HepG2 (cell line): ENCODE results near the gene NUDT1. TPM values are rescaled to one million over a fixed set of nuclear protein-coding genes. Genes with fewer than 3 reads are reported as not detected.

ENCODE experiments used
- ATAC-seq: fragments of 200-7000 bp; cut with Tn5 transposase; 3 replicates; pipeline ENCODE4 v1.9.1; 2020; ENCODE audit warnings: mild to moderate bottlenecking, moderate library complexity
- BruUV-seq: library from RNA; stranded (reverse); fragments of 400-500 nt; replicated peaks from 2 replicates; lab custom pipeline; 2021; lab: Mats Ljungman, UMichigan
- CTCF ChIA-PET: fragments of 300-600 bp; formaldehyde crosslinking; extraction: SDS; loops from one replicate; lab custom pipeline; 2021; ENCODE audit warnings: low total read pairs, inconsistent platforms, low intra/inter-chr PET ratio; lab: Yijun Ruan, JAX
- POLR2A ChIA-PET: fragments of 350-600 bp; sonication (Branson Sonifier 250); formaldehyde crosslinking; loops from one replicate; lab custom pipeline; 2020; ENCODE audit warnings: antibody characterized with exemption, inconsistent platforms; lab: Yijun Ruan, JAX
- DNase-seq: peaks from one replicate; pipeline ENCODE4 v3.0.0-alpha.2; 2015; ENCODE audit warnings: low spot score
- FAIRE-seq: peaks from 3 replicates; lab custom pipeline; 2011; peaks lifted over from hg19 to GRCh38; lab: Jason Lieb, UNC
- H2AFZ ChIP-seq: one replicate; pipeline ENCODE4 v1.6.1; 2011; ENCODE audit warnings: low read length, inconsistent platforms
- H3K27ac ChIP-seq: fragments of 300-600 bp; 3 replicates; pipeline ENCODE4 v1.8.0; 2011; ENCODE audit warnings: mixed run types, mild to moderate bottlenecking, mixed read lengths, low read length, inconsistent platforms; ENCODE audit not compliant: insufficient read depth; ENCODE audit errors: extremely low read length
- H3K27me3 ChIP-seq, 2 experiments: fragments of 200-600 bp in 1 of 2; 2 replicates in 1 of 2; 3 replicates in 1 of 2; pipeline versions ENCODE4 v1.6.0 to v1.8.0; 2011; ENCODE audit warnings: low read length in 2 of 2, mild to moderate bottlenecking in 2 of 2, moderate library complexity in 2 of 2, inconsistent platforms in 1 of 2; ENCODE audit not compliant: insufficient read depth in 2 of 2, control insufficient read depth in 1 of 2
- H3K36me3 ChIP-seq, 2 experiments: fragments of 200-600 bp in 1 of 2; replicated peaks in 1 of 2; 2 replicates in 1 of 2; 3 replicates in 1 of 2; pipeline versions ENCODE4 v1.5.1 to v1.8.0; 2011; ENCODE audit warnings: low read length in 2 of 2, inconsistent platforms in 1 of 2; ENCODE audit not compliant: insufficient read depth in 2 of 2, control insufficient read depth in 1 of 2
- H3K4me1 ChIP-seq: 2 replicates; pipeline ENCODE4 v1.5.1; 2012; ENCODE audit warnings: low read length, inconsistent platforms; ENCODE audit not compliant: insufficient read depth
- H3K4me2 ChIP-seq: 2 replicates; pipeline ENCODE4 v1.6.0; 2011; ENCODE audit warnings: low read depth, low read length, inconsistent platforms
- H3K4me3 ChIP-seq, 3 experiments: fragments of 200-600 bp in 1 of 3; sonication (generic), shearing (Covaris generic) in 1 of 3; replicated peaks in 1 of 3; 2 replicates each; pipeline ENCODE4 v1.5.1; 2011 to 2016; ENCODE audit warnings: low read length in 3 of 3, inconsistent platforms in 2 of 3, low read depth in 2 of 3, mild to moderate bottlenecking in 2 of 3, control low read depth in 1 of 3, mixed read lengths in 1 of 3; ENCODE audit not compliant: insufficient read depth in 1 of 3
- H3K79me2 ChIP-seq: one replicate; pipeline ENCODE4 v1.6.1; 2011; ENCODE audit warnings: low read length, inconsistent platforms; ENCODE audit not compliant: insufficient read depth
- H3K9ac ChIP-seq: 2 replicates; pipeline ENCODE4 v1.6.0; 2011; ENCODE audit warnings: mild to moderate bottlenecking, low read depth, low read length, inconsistent platforms; ENCODE audit not compliant: insufficient read depth
- H3K9me3 ChIP-seq: 2 replicates; pipeline ENCODE4 v1.5.1; 2012; ENCODE audit warnings: mild to moderate bottlenecking, low read length
- H4K20me1 ChIP-seq: 2 replicates; pipeline ENCODE4 v1.6.0; 2011; ENCODE audit warnings: inconsistent platforms, mild to moderate bottlenecking, low read length, moderate library complexity; ENCODE audit not compliant: insufficient read depth
- AGO2 ChIP-seq: fragments of 200-400 bp; formaldehyde crosslinking; optimal IDR thresholded peaks from 2 replicates; pipeline ENCODE3; 2017; ENCODE audit warnings: mild to moderate bottlenecking, low read depth, low read length, moderate library complexity
- ATF7 ChIP-seq, 2 experiments: fragments of 450-650 bp in 1 of 2; sonication (generic) in 1 of 2; formaldehyde crosslinking in 1 of 2; IDR thresholded peaks; 2 replicates each; pipeline versions ENCODE4 v1.4.0 to v1.6.1; 2016 to 2020; ENCODE audit warnings: antibody characterized with exemption in 1 of 2, mild to moderate bottlenecking in 1 of 2, missing genetic modification reagents in 1 of 2
- BRCA1 ChIP-seq: sonication (generic); formaldehyde crosslinking; IDR thresholded peaks from 2 replicates; pipeline ENCODE4 v1.4.0; 2020; ENCODE audit warnings: missing genetic modification reagents
- GATA4 ChIP-seq: sonication (generic); IDR thresholded peaks from 2 replicates; pipeline ENCODE4 v1.6.1; 2016; ENCODE audit warnings: antibody characterized with exemption, low read depth, borderline replicate concordance
- MLXIP ChIP-seq: sonication (generic); formaldehyde crosslinking; IDR thresholded peaks from 2 replicates; pipeline ENCODE4 v1.9.0; 2021; ENCODE audit warnings: missing genetic modification reagents, borderline replicate concordance
- NFKB2 ChIP-seq: sonication (generic); formaldehyde crosslinking; IDR thresholded peaks from 2 replicates; pipeline ENCODE4 v1.4.0; 2020; ENCODE audit warnings: missing genetic modification reagents, borderline replicate concordance
- SRSF1 ChIP-seq: fragments of 200-400 bp; formaldehyde crosslinking; optimal IDR thresholded peaks from 2 replicates; pipeline ENCODE3; 2017; ENCODE audit warnings: mild to moderate bottlenecking, low read depth, low read length, moderate library complexity
- USF2 ChIP-seq, 2 experiments: sonication (generic) in 1 of 2; formaldehyde crosslinking in 1 of 2; IDR thresholded peaks; 2 replicates each; pipeline versions ENCODE4 v1.5.1 to v1.6.1; 2011 to 2020; ENCODE audit warnings: borderline replicate concordance in 1 of 2, low read depth in 1 of 2, low read length in 1 of 2, mild to moderate bottlenecking in 1 of 2, missing genetic modification reagents in 1 of 2, moderate library complexity in 1 of 2
- ZMAT3 ChIP-seq: sonication (generic); formaldehyde crosslinking; conservative IDR thresholded peaks from 2 replicates; pipeline ENCODE4 v1.7.0; 2021; ENCODE audit warnings: missing genetic modification reagents
- ZNF891 ChIP-seq: sonication (generic); formaldehyde crosslinking; IDR thresholded peaks from 2 replicates; pipeline ENCODE4 v1.5.0; 2020; ENCODE audit warnings: mild to moderate bottlenecking, missing genetic modification reagents
- WGBS: methylation state at CpG from one replicate; pipeline ENCODE4 v1.1.6; 2017; ENCODE audit warnings: low lambda C conversion rate; 5-methylcytosine and 5-hydroxymethylcytosine counted together
- in situ Hi-C: cut with HindIII; loops from 2 replicates; pipeline ENCODE4 v1.10.0; 2017; ENCODE audit warnings: low pct_unique_long_range_greater_than_20kb; ENCODE audit not compliant: extremely low pct_ligation_motif_present
- intact Hi-C: fragments of 100-400 bp; cut with micrococcal nuclease; formaldehyde crosslinking; loops from one replicate; pipeline ENCODE4 v1.10.0; 2022; ENCODE audit not compliant: unreplicated experiment
- polyA plus RNA-seq, 8 experiments: library from polyadenylated mRNA; depleted of rRNA in 3 of 8; stranded (reverse) in 7 of 8; unstranded in 1 of 8; fragments of >200 nt; fragmentation: Illumina TruSeq in 4 of 8; extraction: Trizol in 4 of 8; gene quantifications; 2 replicates each; pipeline versions ENCODE4 v1.2.1 to v1.2.3, GENCODE V29; 2011 to 2016; ENCODE audit warnings: low read depth in 4 of 8, missing spikeins in 1 of 8, mixed read lengths in 1 of 8; ENCODE audit not compliant: insufficient read depth in 1 of 8
- total RNA-seq, 5 experiments: library from RNA; depleted of rRNA; stranded (reverse); fragments of >200 nt; fragmentation: Illumina TruSeq; extraction: Trizol; gene quantifications; 2 replicates each; pipeline ENCODE4 v1.2.3, GENCODE V29; 2016; ENCODE audit warnings: low read depth in 1 of 5

NUDT1 gene
- total and polyA plus RNA-seq, 2 of the 13 experiments (the other 11 are each of a cell fraction or from before 2014, with no cell fraction given), result 9.1 to 26.8 TPM

DNA sequence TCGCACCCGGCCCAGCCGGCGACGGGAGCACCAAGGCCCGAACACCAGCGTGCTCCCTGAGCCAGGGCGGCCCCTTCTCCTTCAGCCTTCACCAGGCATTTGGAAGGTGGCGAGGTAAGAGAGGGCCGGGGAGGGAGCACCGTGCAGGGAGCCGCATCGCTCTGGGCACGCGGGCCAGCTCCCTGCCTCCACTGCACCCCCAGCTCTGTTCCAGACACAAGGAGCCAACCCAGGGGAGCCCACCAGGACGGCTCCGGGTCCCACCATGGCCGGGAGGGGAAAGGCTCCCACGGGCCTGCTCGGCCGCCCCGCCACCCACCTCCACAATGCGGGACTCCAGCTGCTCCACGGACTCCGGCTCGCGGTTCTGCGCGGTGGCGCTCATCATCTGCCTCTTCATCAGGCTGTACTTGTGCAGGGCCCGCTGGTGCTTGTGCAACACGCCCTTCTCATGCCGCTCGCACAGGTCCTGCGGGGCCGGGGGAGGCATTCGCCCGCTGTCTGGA is 15.1 kb downstream of the NUDT1 start:
- ChIA-PET CTCF (no interaction called here), POLR2A (interaction anchor here (0.9 kb wide), 1 partner anchor 25 kb away, joined by 3 read pairs; no protein-coding TSS in a partner anchor)
- H3K4me1 ChIP-seq, result no peaks in the 10 kb centered on the region
- FAIRE-seq (no peak), DNase-seq (no peak), ATAC-seq (no peak)
- no peaks in the 10 kb centered on the region for H3K79me2 ChIP-seq
- no peaks in the 10 kb centered on the region for H3K9me3 ChIP-seq
- H4K20me1 ChIP-seq, result no peaks in the 10 kb centered on the region
- peaks cover 6 to 33% of the 10 kb centered on the region in 2 experiments; a peak in 3 of 5 replicates for H3K36me3 ChIP-seq
- intact Hi-C loops (no loop called here), in situ Hi-C loops (loop anchor here (10.0 kb wide), 1 partner anchor 48 kb away; no protein-coding TSS in a partner anchor)
- no peak overlapping the region for H2AFZ ChIP-seq
- BruUV-seq, result no TSS peak
- no peak overlapping the region for H3K4me2 ChIP-seq
- H3K4me3 ChIP-seq, result no peak overlapping the region
- H3K27ac ChIP-seq, result no peak overlapping the region
- TF ChIP-seq AGO2 (peak; percentile 21), ZMAT3 (CRISPR knock-in tag) (no peak)
- no peak overlapping the region for H3K9ac ChIP-seq
- no peaks in the 10 kb centered on the region for H3K27me3 ChIP-seq
- WGBS, result 98% methylated on average over 19 of the region's 38 CpGs

DNA sequence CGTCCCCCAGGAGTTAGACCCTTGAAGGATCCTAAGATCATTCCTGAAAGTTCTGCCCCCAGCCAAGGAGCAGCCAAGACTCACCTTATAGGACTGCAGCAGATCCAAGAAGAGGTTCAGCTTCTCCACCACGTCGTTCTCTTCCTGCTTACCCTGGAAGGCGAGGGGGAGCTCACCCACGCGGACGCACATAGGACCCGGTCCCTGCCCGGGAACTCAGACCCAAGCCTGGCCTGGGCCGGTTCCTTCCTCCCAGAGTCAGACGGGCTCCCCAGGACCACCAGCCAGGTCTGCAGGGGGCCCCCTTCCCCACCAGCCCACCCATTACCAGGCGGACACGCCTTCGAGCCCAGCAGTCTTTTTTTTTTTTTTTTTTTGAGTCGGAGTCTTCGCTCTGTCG is 15.6 kb downstream of the NUDT1 start:
- BruUV-seq, result no TSS peak
- ATAC-seq, result no peak
- Histone ChIP-seq H3K4me2 (no peak overlapping the region), H3K27me3 (no peaks in the 10 kb centered on the region), H3K36me3 (peaks cover 6 to 34% of the 10 kb centered on the region in 2 experiments; a peak in 3 of 5 replicates), H2AFZ (no peak overlapping the region), H3K4me1 (no peaks in the 10 kb centered on the region), H3K4me3 (no peak overlapping the region), H3K9me3 (no peaks in the 10 kb centered on the region), H3K9ac (no peak overlapping the region), H4K20me1 (no peaks in the 10 kb centered on the region), H3K27ac (no peak overlapping the region), H3K79me2 (no peaks in the 10 kb centered on the region)
- no peak for DNase-seq
- ChIA-PET POLR2A (interaction anchor here (0.9 kb wide), 1 partner anchor 26 kb away, joined by 3 read pairs; no protein-coding TSS in a partner anchor), CTCF (no interaction called here)
- in situ Hi-C loops, result loop anchor here (10.0 kb wide), 1 partner anchor 47 kb away; no protein-coding TSS in a partner anchor
- intact Hi-C loops, result no loop called here
- 92% methylated on average over 13 of the region's 17 CpGs for WGBS
- no peak for FAIRE-seq
- TF ChIP-seq NFKB2, result no peak
- TF ChIP-seq ATF7 (IDR thresholded peaks at IDR 0.05), result no peak
- no peak for TF ChIP-seq ATF7 (CRISPR knock-in tag; IDR thresholded peaks at IDR 0.05)
- no peak for TF ChIP-seq SRSF1
- no peak for TF ChIP-seq USF2 (IDR thresholded peaks at IDR 0.05; ENCODE audit: low read depth, low read length)
- TF ChIP-seq USF2 (CRISPR knock-in tag; IDR thresholded peaks at IDR 0.05; ENCODE audit: borderline replicate concordance), result no peak
- TF ChIP-seq GATA4, result no peak
- TF ChIP-seq MLXIP (CRISPR knock-in tag), result no peak
- no peak for TF ChIP-seq BRCA1 (CRISPR knock-in tag)
- no peak for TF ChIP-seq ZNF891 (CRISPR knock-in tag)
